Thyroid gland (tissue), 4 donors: ENCODE results near the gene MYMX. TPM values are rescaled to one million over a fixed set of nuclear protein-coding genes. Genes with fewer than 3 reads are reported as not detected.

Source experiments
- DNase-seq, 2 donors: peaks; one replicate each; pipeline ENCODE4 v3.0.0-alpha.2; 2019
- H3K27ac ChIP-seq, 3 donors: fragments of 200-600 bp; sonication (generic); 1 replicate in 2 of 3; 2 replicates in 1 of 3; pipeline ENCODE4 v1.5.1; 2016 to 2019; ENCODE audit warnings: mild to moderate bottlenecking in 1 of 3, moderate library complexity in 1 of 3
- H3K27me3 ChIP-seq: fragments of 200-600 bp; sonication (generic); one replicate; pipeline ENCODE4 v1.5.1; 2019
- H3K36me3 ChIP-seq, 2 donors: fragments of 200-600 bp; sonication (generic); one replicate each; pipeline ENCODE4 v1.5.1; 2016 to 2019
- H3K4me1 ChIP-seq, 2 donors: fragments of 200-600 bp; sonication (generic); one replicate each; pipeline ENCODE4 v1.5.1; 2017 to 2019
- H3K4me3 ChIP-seq, 3 donors: fragments of 200-600 bp; sonication (generic); replicated peaks in 1 of 3; 1 replicate in 2 of 3; 2 replicates in 1 of 3; pipeline ENCODE4 v1.5.1; 2016; ENCODE audit warnings: mild to moderate bottlenecking in 1 of 3
- H3K9me3 ChIP-seq: fragments of 200-600 bp; sonication (generic); one replicate; pipeline ENCODE4 v1.5.1; 2017
- POLR2A ChIP-seq, 2 donors: fragments of 450-650 bp; IDR thresholded peaks; one replicate each; pipeline ENCODE4 v1.6.1; 2017; ENCODE audit warnings: antibody characterized with exemption in 2 of 2, mild to moderate bottlenecking in 2 of 2, moderate library complexity in 1 of 2
- whole genome bisulfite sequencing, 2 donors: methylation state at CpG; one replicate each; pipeline ENCODE4 v1.1.5; 2017; 5-methylcytosine and 5-hydroxymethylcytosine counted together
- intact Hi-C: fragments of 100-400 bp; cut with DNase I; formaldehyde crosslinking; loops from one replicate; pipeline ENCODE4 v1.15.1; 2023
- total RNA-seq, 4 donors: library from RNA; depleted of rRNA; stranded (reverse); fragments of >200 nt; gene quantifications; one replicate each; pipeline ENCODE4 v1.2.3, GENCODE V29; 2016
- TF ChIP-seq, protein P1 (sequence below), 6 experiments: fragments of 200-600 bp in 3 of 6; fragments of 450-650 bp in 3 of 6; sonication (generic) in 3 of 6; IDR thresholded peaks; one replicate each; pipeline ENCODE4 v1.5.1; 2016 to 2019; ENCODE audit warnings: antibody characterized with exemption in 6 of 6, mild to moderate bottlenecking in 2 of 6, inconsistent platforms in 1 of 6, moderate library complexity in 1 of 6

MYMX gene
- total RNA-seq, 4 donors from 2014 or later = not detected

DNA sequence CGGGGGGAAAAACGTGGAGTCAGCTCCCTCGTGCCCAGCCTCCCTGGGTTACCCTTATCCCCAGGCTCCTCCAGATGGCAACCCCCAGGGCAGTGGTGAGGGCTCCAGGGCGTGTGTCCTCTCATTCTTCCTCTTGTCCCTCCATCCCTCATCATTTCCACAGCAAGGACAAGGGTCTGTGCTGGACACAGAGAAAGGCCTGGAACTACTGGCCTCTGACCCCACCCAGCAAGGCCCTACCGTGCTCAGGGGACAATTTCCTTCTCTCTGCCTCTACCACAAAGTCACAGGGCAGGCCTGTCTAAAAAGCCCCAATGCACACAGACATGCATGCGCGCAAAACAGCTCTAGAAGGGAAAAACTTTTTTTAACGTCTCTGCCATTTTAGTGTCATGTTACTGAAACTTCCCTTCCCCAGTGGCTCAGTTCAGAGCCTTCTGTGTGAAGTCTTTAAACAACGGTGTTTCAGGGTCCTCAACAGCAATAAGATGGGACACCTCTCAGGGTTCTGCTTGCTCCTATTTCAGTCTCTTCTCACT, 41.7 kb downstream of the MYMX start:
- H3K36me3 ChIP-seq = peaks cover 17 to 24% of the 10 kb centered on the region in 2 donors
- intact Hi-C loops = loop anchor here (5.0 kb wide), 1 partner anchor 86 kb away; no protein-coding TSS in a partner anchor
- H3K9me3 ChIP-seq = no peaks in the 10 kb centered on the region
- no peaks in the 10 kb centered on the region for H3K27me3 ChIP-seq
- TF ChIP-seq, protein P1, sequence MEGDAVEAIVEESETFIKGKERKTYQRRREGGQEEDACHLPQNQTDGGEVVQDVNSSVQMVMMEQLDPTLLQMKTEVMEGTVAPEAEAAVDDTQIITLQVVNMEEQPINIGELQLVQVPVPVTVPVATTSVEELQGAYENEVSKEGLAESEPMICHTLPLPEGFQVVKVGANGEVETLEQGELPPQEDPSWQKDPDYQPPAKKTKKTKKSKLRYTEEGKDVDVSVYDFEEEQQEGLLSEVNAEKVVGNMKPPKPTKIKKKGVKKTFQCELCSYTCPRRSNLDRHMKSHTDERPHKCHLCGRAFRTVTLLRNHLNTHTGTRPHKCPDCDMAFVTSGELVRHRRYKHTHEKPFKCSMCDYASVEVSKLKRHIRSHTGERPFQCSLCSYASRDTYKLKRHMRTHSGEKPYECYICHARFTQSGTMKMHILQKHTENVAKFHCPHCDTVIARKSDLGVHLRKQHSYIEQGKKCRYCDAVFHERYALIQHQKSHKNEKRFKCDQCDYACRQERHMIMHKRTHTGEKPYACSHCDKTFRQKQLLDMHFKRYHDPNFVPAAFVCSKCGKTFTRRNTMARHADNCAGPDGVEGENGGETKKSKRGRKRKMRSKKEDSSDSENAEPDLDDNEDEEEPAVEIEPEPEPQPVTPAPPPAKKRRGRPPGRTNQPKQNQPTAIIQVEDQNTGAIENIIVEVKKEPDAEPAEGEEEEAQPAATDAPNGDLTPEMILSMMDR (IDR thresholded peaks at IDR 0.05) = no peak
- no peak for TF ChIP-seq POLR2A (IDR thresholded peaks at IDR 0.05)
- no peak for DNase-seq
- peak overlapping the region in 1 of 3 donors; percentile 94 for H3K27ac ChIP-seq
- peaks cover 15 to 27% of the 10 kb centered on the region in 2 donors for H3K4me1 ChIP-seq
- WGBS, 2 donors = 88 to 90% methylated on average over 9 of the region's 9 CpGs
- H3K4me3 ChIP-seq = no peak overlapping the region

DNA sequence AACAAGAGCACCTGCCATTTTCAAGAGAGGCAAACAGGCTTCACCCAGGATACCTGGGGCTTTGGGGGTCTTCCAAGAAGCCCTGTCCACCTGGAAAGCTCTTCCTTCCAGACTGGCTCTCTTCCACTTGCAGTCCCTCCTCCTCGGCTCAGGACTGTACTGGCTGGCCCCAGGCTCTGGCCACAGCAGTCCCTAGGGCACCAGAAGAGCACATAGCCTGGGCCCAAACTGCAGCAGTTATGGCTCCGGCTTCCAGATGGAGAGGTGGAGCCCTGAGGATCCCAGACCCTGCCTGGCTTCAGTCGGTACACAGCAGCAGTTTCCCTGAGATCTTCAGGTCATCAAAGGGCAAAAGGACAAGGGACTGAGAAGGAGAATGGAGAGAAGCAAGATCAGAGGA, 42.2 kb downstream of the MYMX start:
- intact Hi-C loops = loop anchor here (5.0 kb wide), 1 partner anchor 87 kb away; no protein-coding TSS in a partner anchor
- Histone ChIP-seq H3K36me3 (peaks cover 12 to 19% of the 10 kb centered on the region in 2 donors), H3K9me3 (no peaks in the 10 kb centered on the region), H3K27ac (no peak overlapping the region), H3K27me3 (no peaks in the 10 kb centered on the region), H3K4me1 (peaks cover 21 to 33% of the 10 kb centered on the region in 2 donors), H3K4me3 (no peak overlapping the region)
- DNase-seq = no peak
- TF ChIP-seq POLR2A (IDR thresholded peaks at IDR 0.05) = no peak
- TF ChIP-seq, protein P1 (IDR thresholded peaks at IDR 0.05) = no peak
- WGBS, 2 donors = 78 to 97% methylated on average over 2 to 3 of the region's 3 CpGs

DNA sequence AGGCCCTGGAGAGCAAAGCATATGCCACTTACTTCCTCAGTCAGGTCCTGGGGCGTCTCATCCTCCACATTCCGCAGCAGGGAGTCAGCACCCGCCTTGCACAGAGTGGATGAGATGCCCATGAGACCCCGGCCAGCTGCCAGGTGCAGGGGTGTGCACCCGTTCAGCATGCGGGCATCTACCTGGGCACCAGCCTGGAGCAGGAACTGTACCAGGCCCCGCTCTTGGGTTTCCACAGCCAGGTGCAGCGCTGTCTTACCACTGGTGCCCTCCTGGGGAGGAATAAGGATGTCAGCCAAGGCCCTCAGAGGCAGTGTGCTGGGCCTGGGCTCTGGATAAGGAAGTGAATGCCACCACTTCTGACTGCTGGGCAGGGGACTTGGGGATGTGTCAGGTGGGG, 43.3 kb downstream of the MYMX start:
- intact Hi-C loops = no loop called here
- no peak overlapping the region for H3K27ac ChIP-seq
- DNase-seq = no peak
- no peak overlapping the region for H3K4me3 ChIP-seq
- WGBS, 2 donors = 92 to 100% methylated on average over 2 to 5 of the region's 8 CpGs
- peaks cover 32 to 43% of the 10 kb centered on the region in 2 donors for H3K4me1 ChIP-seq
- no peak for TF ChIP-seq POLR2A (IDR thresholded peaks at IDR 0.05)
- TF ChIP-seq, protein P1 (IDR thresholded peaks at IDR 0.05) = no peak
- H3K27me3 ChIP-seq = no peaks in the 10 kb centered on the region
- H3K36me3 ChIP-seq = peaks cover under 1 to 8% of the 10 kb centered on the region in 2 donors
- no peaks in the 10 kb centered on the region for H3K9me3 ChIP-seq

DNA sequence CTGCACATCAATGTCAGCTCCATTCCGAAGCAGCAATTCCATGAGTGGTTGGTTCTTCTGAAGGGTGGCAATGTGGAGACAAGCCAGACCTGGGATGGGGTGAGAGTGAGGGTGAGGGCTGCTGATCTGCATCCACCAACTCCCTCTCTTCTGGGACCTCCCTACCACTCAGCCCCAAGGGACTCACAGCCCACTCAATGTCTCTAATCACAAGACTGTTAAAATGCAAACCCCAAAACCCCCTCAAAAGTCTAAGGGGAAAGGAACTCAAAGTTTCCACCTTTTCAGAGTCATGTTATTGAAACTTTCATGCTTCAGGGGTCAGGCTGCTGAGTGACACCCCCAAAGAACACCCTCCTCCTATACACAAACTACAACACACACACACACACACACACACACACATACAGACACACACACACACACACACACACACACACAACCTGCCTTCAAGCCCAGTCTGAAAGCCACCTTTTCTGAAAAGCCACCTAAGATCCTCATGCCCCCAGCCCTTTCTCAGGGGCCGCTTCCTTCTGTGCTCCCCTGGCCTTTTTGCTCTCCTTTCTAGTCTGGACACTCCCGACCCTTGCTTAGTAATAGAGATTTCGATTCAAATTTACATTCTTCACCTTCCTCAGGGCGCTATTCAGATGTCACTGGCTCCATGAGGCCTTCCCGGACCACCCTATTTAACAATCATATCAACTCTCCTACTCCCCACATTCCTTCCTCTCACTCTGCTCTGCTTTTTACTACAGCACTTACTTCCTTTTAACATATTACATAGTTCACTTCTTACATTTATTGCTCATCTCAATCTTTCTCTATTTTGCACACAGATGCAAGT, 43.9 kb downstream of the MYMX start:
- Histone ChIP-seq H3K27ac (no peak overlapping the region), H3K4me1 (peaks cover 32 to 43% of the 10 kb centered on the region in 2 donors), H3K4me3 (no peak overlapping the region), H3K27me3 (no peaks in the 10 kb centered on the region), H3K36me3 (peaks cover 0 to 4% of the 10 kb centered on the region in 2 donors), H3K9me3 (no peaks in the 10 kb centered on the region)
- intact Hi-C loops = no loop called here
- TF ChIP-seq, protein P1 (IDR thresholded peaks at IDR 0.05) = no peak
- no peak for TF ChIP-seq POLR2A (IDR thresholded peaks at IDR 0.05)
- 95% methylated on average over 6 of the region's 6 CpGs for WGBS, 2 donors
- no peak for DNase-seq

DNA sequence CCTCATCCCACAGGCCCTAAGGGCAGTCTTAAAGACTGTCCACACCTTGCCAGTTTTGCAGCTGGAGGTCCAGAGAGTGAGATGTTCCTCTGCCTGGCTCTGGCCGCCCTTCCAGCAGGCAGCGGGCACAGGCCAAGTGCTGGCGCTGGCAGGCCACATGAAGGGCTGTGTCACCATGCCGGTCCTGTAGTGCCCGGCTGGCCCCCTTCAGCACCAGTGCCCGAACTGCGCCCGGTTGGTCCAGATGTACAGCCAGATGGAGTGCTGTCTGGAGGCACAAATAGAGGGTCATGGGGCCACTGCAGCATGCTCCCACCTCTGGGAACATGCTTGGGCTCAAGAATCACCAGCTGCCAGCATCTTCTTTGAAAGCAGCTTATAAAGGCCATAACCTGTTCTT, 44.9 kb downstream of the MYMX start:
- 95 to 100% methylated on average over 2 to 6 of the region's 8 CpGs for WGBS, 2 donors
- Histone ChIP-seq H3K9me3 (no peaks in the 10 kb centered on the region), H3K27ac (no peak overlapping the region), H3K4me3 (no peak overlapping the region), H3K4me1 (peaks cover 28 to 36% of the 10 kb centered on the region in 2 donors), H3K27me3 (no peaks in the 10 kb centered on the region), H3K36me3 (peaks cover 0 to 4% of the 10 kb centered on the region in 2 donors)
- DNase-seq = no peak
- no peak for TF ChIP-seq POLR2A (IDR thresholded peaks at IDR 0.05)
- TF ChIP-seq, protein P1 (IDR thresholded peaks at IDR 0.05) = no peak
- intact Hi-C loops = no loop called here
